Heart right ventricle (tissue), 16 donors: ENCODE measurements around the gene PTEN. TPM values are rescaled to one million over a fixed set of nuclear protein-coding genes. Genes with fewer than 3 reads are reported as not detected.
"Not testable (repeated sequence)": the region's sequence is repeated elsewhere in the genome, so short reads cannot be mapped to it uniquely, and the experiment has no call there.

Experiments used
- ATAC-seq, 8 donors: fragments of 200-7000 bp; cut with Tn5 transposase; one replicate each; pipeline ENCODE4 v1.9.1; 2020; ENCODE audit warnings: mild to moderate bottlenecking in 8 of 8, moderate library complexity in 8 of 8, moderate number of reproducible peaks in 1 of 8
- DNase-seq, 2 donors: peaks; one replicate each; pipeline ENCODE4 v3.0.0-alpha.2; 2020
- H3K27ac ChIP-seq, 10 donors: fragments of 200-600 bp; sonication (generic) in 2 of 10; one replicate each; pipeline versions ENCODE4 v1.5.0 to v1.8.0; 2020 to 2022; ENCODE audit warnings: mild to moderate bottlenecking in 3 of 10
- H3K27me3 ChIP-seq, 7 donors: fragments of 200-600 bp; one replicate each; pipeline ENCODE4 v1.8.0; 2021 to 2022; ENCODE audit warnings: mild to moderate bottlenecking in 2 of 7
- H3K36me3 ChIP-seq, 9 donors: fragments of 200-600 bp; sonication (generic) in 1 of 9; one replicate each; pipeline versions ENCODE4 v1.5.0 to v1.8.0; 2020 to 2022; ENCODE audit warnings: mild to moderate bottlenecking in 2 of 9
- H3K4me1 ChIP-seq, 9 donors: fragments of 200-600 bp; sonication (generic) in 1 of 9; one replicate each; pipeline versions ENCODE4 v1.5.0 to v1.8.0; 2020 to 2022; ENCODE audit warnings: mild to moderate bottlenecking in 4 of 9
- H3K4me3 ChIP-seq, 10 donors: fragments of 200-600 bp; sonication (generic) in 2 of 10; one replicate each; pipeline versions ENCODE4 v1.5.0 to v1.8.0; 2020 to 2022; ENCODE audit warnings: mild to moderate bottlenecking in 7 of 10, moderate library complexity in 2 of 10
- H3K9me3 ChIP-seq, 11 donors: fragments of 200-600 bp in 10 of 11; sonication (generic) in 2 of 11; one replicate each; pipeline versions ENCODE4 v1.5.0 to v1.8.0; 2013 to 2022; ENCODE audit warnings: mild to moderate bottlenecking in 2 of 11, control low read depth in 1 of 11, moderate library complexity in 1 of 11
- WGBS, 2 donors: extraction: QIAGEN DNeasy Blood & Tissue Kit; methylation state at CpG; one replicate each; pipeline ENCODE4 v1.1.7; 2013; ENCODE audit warnings: inconsistent platforms in 1 of 2; 5-methylcytosine and 5-hydroxymethylcytosine counted together
- intact Hi-C, 10 donors: fragments of 100-400 bp; cut with DNase I; formaldehyde crosslinking; loops; one replicate each; pipeline versions ENCODE4 v1.11.1 to v1.14.2; 2022
- polyA plus RNA-seq, 2 donors: library from polyadenylated mRNA; stranded (reverse); fragments of 200-250 nt; gene quantifications; one replicate each; pipeline ENCODE4 v1.2.3, GENCODE V29; 2013
- total RNA-seq, 10 donors: library from RNA; stranded (reverse); fragmentation: NEBNext Ultra II Directional in 3 of 10; extraction: Animal tissue kit (Norgen Biotek cat#: 25700) in 3 of 10; gene quantifications; one replicate each; pipeline versions ENCODE4 v1.2.1 to v1.2.4, GENCODE V29; 2021 to 2023
- TF ChIP-seq, protein P1 (sequence below), 9 donors: fragments of 200-600 bp; sonication (generic) in 2 of 9; IDR thresholded peaks; one replicate each; pipeline versions ENCODE4 v1.5.0 to v1.8.0; 2021 to 2022; ENCODE audit warnings: antibody characterized with exemption in 9 of 9, mild to moderate bottlenecking in 5 of 9, moderate library complexity in 1 of 9
- donor health status: Arrhythmogenic right ventricular cardiomyopathy.
- donor health status: ischemic (EF 13 %, LVEDD 7.1; RV severe dilation, severe dysfunction).
- donor health status: healthy with polysubstance abuse.
- donor health status: DM: no; HTN: yes; CAD: no.
- donor health status: DM: no; HTN: no; CAD: no.
- donor health status: ischemic (EF 25% LVEDD 6.9; RV normal size, moderate dysfunction).
- donor health status: ischemic (EF 25% LVEDD 5.7; RV mildly dilated, moderate dysfunction).
- donor health status: healthy.
- donor health status: DM: yes; HTN: yes; CAD: no.
- donor health status: Ischemic cardiomyopathy.
- donor health status: ischemic (EF 35%, LVEDD 5.7; RV mildly dilated, moderate dysfunction).
- donor health status: nonischemic (EF 11% LVEDD 7.7; RV severe dilation, severe dysfunction).
- donor health status: DM: yes; HTN: yes; CAD: no.
- donor health status: PGD.
- donor health status: ischemic (EF 29% LVEDD 5.4; RV normal size, mild dysfunction).
- donor health status: nonischemic (EF 23%, LVEDD 6.1; RV moderate dilation, normal function).

PTEN gene
- total and polyA plus RNA-seq, 12 donors = 21.8 to 89.9 (median 54.9) TPM

DNA sequence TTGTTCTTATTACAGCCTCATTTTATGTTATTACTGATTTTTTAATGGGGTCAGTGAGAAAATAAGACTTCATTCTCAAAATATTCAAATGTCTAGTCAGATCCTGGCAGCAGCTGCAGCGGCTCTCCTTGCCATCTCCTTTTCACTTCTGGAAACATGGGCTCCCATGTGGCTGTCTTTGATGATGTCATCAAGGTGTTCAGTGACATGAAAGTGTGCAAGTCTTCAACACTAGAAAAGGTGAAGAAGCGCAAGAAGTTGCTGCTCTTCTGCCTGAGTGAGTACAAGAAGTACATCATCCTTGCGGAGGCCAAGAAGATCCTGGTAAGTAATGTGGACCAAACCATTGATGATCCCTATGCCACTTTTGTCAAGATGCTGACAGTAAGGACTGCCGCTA, 19.7 kb upstream of the PTEN start:
- Histone ChIP-seq H3K36me3 (no peaks in the 10 kb centered on the region), H3K27me3 (no peaks in the 10 kb centered on the region), H3K27ac (no peak overlapping the region), H3K4me3 (no peak overlapping the region), H3K4me1 (peaks cover 0 to 4% (median 0%) of the 10 kb centered on the region in 9 donors), H3K9me3 (no peaks in the 10 kb centered on the region)
- DNase-seq (no peak), ATAC-seq (no peak)
- TF ChIP-seq, protein P1, sequence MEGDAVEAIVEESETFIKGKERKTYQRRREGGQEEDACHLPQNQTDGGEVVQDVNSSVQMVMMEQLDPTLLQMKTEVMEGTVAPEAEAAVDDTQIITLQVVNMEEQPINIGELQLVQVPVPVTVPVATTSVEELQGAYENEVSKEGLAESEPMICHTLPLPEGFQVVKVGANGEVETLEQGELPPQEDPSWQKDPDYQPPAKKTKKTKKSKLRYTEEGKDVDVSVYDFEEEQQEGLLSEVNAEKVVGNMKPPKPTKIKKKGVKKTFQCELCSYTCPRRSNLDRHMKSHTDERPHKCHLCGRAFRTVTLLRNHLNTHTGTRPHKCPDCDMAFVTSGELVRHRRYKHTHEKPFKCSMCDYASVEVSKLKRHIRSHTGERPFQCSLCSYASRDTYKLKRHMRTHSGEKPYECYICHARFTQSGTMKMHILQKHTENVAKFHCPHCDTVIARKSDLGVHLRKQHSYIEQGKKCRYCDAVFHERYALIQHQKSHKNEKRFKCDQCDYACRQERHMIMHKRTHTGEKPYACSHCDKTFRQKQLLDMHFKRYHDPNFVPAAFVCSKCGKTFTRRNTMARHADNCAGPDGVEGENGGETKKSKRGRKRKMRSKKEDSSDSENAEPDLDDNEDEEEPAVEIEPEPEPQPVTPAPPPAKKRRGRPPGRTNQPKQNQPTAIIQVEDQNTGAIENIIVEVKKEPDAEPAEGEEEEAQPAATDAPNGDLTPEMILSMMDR (IDR thresholded peaks at IDR 0.05) = no peak
- 97 to 98% methylated on average over 4 of the region's 4 CpGs for WGBS, 2 donors
- intact Hi-C loops = no loop called here

DNA sequence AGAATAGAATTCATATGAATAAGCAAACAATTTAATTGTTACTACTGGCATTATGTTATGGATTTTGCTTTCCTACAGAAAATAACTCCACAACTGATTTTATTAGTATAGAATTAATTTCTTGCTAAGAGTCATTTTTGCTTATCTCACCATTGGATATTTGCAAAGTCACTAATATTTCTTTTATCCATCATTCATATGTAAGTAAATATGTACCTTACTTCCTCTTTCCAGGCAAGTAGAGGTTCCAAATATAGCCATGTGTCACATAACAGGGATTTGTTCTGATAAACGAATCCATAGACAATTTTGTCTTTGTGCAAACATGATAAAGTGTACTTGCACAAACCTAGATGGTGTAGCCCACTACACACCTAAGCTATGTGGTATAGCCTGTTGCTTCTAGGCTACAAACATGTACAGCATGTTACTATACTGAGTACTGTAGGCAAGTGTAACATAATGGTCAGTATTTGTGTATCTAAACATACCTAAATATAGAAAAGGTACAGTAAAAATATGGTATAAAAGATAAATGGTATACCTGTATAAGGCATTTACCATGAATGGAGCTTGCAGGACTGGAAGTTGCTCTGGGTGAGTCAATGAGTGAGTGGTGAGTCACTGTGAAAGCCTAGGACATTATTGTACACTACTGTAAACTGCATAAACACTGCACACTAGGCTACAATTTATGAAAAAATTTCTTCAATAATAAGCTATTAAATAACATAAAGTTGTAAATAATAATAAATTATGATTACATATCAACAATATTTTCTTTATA, 18.4 kb upstream of the PTEN start:
- Histone ChIP-seq H3K27ac (no peak overlapping the region), H3K9me3 (no peaks in the 10 kb centered on the region), H3K4me3 (no peak overlapping the region), H3K4me1 (peaks cover 0 to 4% (median 0%) of the 10 kb centered on the region in 9 donors), H3K36me3 (no peaks in the 10 kb centered on the region), H3K27me3 (no peaks in the 10 kb centered on the region)
- 27 to 43% methylated on average over 1 of the region's 1 CpG for WGBS, 2 donors
- no peak for ATAC-seq
- intact Hi-C loops = loop anchor here in 2 of 10 donors (5.0 kb wide), 1 partner anchor 707 kb away; no protein-coding TSS in a partner anchor
- TF ChIP-seq, protein P1 (IDR thresholded peaks at IDR 0.05) = no peak
- no peak for DNase-seq

DNA sequence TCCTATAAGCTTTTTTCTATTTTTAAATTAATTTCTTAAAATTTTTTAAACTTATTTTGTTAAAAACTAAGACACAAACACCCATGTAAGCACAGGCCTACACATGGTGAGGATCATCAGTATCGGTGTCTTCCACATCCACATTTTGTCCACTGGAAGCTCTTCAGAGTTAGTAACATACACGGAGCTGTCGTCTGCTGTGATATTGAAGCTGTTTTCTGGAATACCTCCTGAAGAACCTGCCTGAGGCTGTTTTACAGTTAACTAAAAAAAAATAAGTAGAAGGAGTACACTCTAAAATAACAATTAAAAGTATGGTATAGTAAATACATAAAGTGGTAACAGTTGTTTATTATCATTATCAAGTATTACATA, 17.8 kb upstream of the PTEN start:
- DNase-seq = no peak
- Histone ChIP-seq H3K4me3 (no peak overlapping the region), H3K9me3 (no peaks in the 10 kb centered on the region), H3K36me3 (no peaks in the 10 kb centered on the region), H3K27me3 (no peaks in the 10 kb centered on the region), H3K4me1 (peaks cover 0 to 4% (median 0%) of the 10 kb centered on the region in 9 donors), H3K27ac (no peak overlapping the region)
- intact Hi-C loops = loop anchor here in 2 of 10 donors (5.0 kb wide), 1 partner anchor 707 kb away; no protein-coding TSS in a partner anchor
- ATAC-seq = no peak
- TF ChIP-seq, protein P1 (IDR thresholded peaks at IDR 0.05) = no peak
- WGBS, 2 donors = 71 to 72% methylated on average over 3 of the region's 3 CpGs

DNA sequence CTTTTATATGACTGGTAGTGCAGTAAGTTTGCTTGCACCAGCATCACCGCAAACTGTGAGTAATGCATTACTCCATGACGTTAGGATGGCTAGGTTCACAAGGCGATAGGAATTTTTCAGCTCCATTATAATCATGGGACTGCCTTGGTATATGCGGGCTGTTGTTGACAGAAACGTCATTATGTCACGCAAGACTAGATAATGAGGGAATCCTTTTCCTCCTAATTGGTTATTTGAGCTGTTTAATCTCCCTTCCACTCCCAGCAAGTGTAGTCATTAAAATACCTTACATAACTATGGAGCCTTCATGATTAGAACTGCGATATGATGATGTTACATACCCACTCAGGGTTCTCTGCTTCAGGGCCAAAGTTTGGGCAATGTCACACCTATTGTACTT, 17.4 kb upstream of the PTEN start:
- TF ChIP-seq, protein P1 (IDR thresholded peaks at IDR 0.05) = no peak
- intact Hi-C loops = loop anchor here in 2 of 10 donors (5.0 kb wide), 1 partner anchor 706 kb away; no protein-coding TSS in a partner anchor

DNA sequence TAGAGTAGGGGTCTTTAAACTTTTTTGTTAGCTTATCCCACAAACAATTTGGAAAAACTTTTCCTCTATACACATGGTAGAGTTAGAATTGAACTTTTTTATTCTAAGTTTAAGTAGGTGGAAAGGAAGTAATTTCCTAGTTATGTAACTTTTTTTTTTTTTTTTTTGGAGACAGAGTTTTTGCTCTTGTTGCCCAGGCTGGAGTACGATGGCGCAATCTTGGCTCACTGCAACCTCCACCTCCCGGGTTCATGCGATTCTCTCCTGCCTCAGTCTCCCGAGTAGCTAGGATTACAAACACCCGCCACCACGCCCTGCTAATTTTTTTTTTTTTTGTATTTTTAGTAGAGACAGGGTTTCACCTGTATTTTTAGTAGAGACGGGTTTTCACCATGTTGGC, 16.7 kb upstream of the PTEN start:
- intact Hi-C loops = loop anchor here in 2 of 10 donors (5.0 kb wide), 1 partner anchor 706 kb away; no protein-coding TSS in a partner anchor

More for the DNA sequence above, 17.4 kb upstream of the PTEN start:
- Histone ChIP-seq H3K9me3 (no peaks in the 10 kb centered on the region), H3K27me3 (no peaks in the 10 kb centered on the region), H3K4me3 (no peak overlapping the region), H3K27ac (no peak overlapping the region), H3K4me1 (peaks cover 0 to 6% (median 0%) of the 10 kb centered on the region in 9 donors), H3K36me3 (no peaks in the 10 kb centered on the region)
- 33 to 50% methylated on average over 7 of the region's 7 CpGs for WGBS, 2 donors
- no peak for DNase-seq
- ATAC-seq = peak in 3 of 8 donors; percentile 41 to 57 (median 53)

More for the DNA sequence above, 16.7 kb upstream of the PTEN start:
- not testable (repeated sequence) for DNase-seq, H3K27me3 ChIP-seq, H3K27ac ChIP-seq, ATAC-seq, H3K4me3 ChIP-seq, H3K4me1 ChIP-seq, H3K36me3 ChIP-seq, H3K9me3 ChIP-seq
- 92 to 94% methylated on average over 8 of the region's 8 CpGs for WGBS, 2 donors
